Islet of Langerhans (tissue), 1 donor: ENCODE results near the gene BMPR1A.

Experiments used
- FAIRE-seq: peaks from one replicate; lab custom pipeline; 2011; peaks lifted over from hg19 to GRCh38; lab: Jason Lieb, UNC

BMPR1A gene

GRCh38 chr10:86803156-86803555 is 46.7 kb downstream of the BMPR1A start:
- FAIRE-seq, result no peak

DNA sequence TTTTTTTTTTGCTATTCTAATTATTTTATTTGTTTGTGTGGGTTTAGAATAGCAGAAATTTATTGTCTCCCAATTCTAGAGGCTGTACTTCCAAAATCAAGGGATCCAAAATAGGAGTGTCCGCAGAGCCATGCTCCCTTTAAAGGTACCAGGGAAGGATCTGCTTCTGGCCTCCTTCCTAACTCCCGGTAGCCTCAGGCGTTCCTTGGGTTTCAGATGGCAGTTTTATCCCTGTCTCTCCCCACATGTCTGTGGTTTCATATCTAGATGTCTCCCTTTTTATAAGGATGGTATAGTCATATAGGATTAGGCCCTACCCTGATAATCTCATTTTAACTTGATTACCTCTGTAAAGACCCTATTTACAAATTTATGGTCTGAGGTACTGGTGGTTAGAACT is 48.4 kb downstream of the BMPR1A start:
- no peak for FAIRE-seq

DNA sequence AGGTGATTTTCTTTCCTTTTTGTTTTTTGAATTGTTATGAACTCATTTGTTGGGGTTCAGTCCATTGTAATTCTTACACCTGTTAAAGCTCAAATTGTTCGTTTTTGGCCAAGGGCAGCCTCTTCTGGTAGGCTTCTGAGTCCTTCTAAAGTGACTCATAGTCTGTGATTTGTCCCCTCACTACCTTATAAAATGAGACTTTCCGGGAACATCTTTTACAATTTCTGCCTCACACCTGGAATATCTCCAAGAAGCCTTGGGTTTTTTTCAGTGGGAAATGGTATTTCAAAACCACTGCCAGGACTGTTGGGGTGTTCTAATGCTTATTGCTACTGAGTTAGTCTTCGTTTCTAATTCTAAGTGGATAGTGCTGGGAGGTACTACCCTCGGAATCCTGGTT is 56.7 kb downstream of the BMPR1A start:
- FAIRE-seq, result no peak

DNA sequence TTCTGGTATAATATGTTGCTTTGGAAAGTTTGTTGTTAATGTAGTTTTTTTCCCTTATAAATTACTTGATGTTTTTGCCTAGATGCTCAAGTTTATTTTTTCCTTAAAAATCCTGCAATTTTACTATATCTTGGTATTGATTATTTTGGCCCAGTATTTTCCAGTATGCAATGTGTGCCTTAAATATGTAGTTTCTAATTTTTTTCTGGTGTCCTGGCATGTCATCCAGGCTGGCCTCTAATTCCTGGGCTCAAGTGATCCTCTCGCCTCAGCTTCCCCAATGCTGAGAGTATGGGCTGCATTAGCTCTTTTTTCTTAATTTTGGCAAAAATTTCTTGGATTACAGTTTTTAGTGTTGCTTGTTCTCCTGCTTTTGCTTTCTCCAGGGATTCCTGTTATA is 57.6 kb downstream of the BMPR1A start:
- no peak for FAIRE-seq

DNA sequence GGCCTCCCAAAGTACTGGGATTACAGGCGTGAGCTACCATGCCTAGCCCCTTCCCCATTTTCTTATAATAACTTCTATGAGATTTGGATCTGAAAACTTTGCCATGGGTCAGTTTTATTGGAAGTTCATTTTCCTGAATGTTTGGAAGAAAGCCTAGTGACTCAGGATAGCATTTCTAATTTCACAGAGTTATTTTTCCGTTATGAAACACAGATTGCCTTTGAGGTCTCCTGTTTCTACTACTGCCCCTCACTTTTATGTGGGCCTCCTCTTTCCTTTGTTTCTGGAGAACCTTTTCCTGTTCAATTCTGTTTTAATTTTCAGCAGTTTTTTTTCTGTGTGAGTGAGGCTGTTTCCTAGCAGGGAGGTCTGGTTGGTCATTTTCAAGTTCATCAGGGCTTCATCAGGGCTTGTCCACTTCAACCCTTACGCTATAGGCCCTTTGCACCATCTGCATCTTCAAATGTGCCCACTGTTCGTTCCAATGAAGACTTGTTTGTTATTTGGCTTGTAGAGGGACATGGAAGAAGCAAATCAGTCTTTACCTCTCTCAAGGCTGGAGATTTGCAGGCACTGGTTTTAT is 58.7 kb downstream of the BMPR1A start:
- no peak for FAIRE-seq

- no peak for FAIRE-seq
Observed at GRCh38 chr10:86815640-86816039, 59.2 kb downstream of the BMPR1A start.

DNA sequence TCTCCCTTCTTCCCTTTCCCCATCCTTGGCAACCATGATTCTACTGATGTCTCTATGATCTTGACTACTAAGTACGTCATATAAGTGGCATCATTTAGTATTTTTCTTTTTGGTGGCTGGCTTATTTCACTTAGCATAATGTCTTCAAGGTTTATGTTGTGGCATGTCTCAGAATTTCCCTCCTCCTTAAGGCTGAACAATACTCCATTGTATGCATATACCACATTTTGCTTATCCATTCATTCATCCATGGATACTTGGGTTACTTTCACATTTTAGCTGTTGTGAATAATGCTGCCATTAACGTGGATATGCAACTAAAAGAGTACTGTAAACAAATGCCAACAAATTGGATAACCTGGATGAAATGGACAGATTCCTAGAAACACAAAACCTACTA is 60.8 kb downstream of the BMPR1A start:
- FAIRE-seq, result no peak

DNA sequence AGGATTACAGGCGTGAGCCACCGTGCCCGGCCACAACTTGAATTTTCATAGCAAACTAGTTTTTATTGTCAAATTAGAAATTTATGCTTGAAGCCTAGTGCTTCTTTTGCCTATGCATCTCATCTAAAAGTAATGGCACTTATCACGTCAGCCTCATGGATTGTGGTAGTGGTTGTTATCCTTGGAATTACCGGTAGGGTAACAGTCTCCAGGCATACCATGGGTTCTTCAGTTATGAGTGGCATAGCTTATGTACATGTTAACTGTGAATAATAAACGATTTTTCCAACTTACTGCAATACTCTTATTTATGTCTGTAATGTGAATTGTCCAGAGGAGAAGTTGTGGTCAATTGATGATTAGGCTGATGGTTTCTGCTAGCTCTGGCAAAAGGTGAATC is 63.1 kb downstream of the BMPR1A start:
- FAIRE-seq, result no peak

GRCh38 chr10:86820509-86820908 is 64.1 kb downstream of the BMPR1A start:
- no peak for FAIRE-seq

- FAIRE-seq, result no peak
Observed at GRCh38 chr10:86821388-86821999, 65.1 kb downstream of the BMPR1A start.

GRCh38 chr10:86823565-86823964 is 67.1 kb downstream of the BMPR1A start:
- FAIRE-seq, result no peak

GRCh38 chr10:86824151-86824550 is 67.7 kb downstream of the BMPR1A start:
- no peak for FAIRE-seq

GRCh38 chr10:86825366-86825765 is 68.9 kb downstream of the BMPR1A start:
- FAIRE-seq, result no peak

GRCh38 chr10:86827639-86828038 is 71.2 kb downstream of the BMPR1A start:
- FAIRE-seq, result no peak

GRCh38 chr10:86828145-86828544 is 71.7 kb downstream of the BMPR1A start:
- FAIRE-seq, result no peak

GRCh38 chr10:86829472-86829871 is 73.1 kb downstream of the BMPR1A start:
- no peak for FAIRE-seq

DNA sequence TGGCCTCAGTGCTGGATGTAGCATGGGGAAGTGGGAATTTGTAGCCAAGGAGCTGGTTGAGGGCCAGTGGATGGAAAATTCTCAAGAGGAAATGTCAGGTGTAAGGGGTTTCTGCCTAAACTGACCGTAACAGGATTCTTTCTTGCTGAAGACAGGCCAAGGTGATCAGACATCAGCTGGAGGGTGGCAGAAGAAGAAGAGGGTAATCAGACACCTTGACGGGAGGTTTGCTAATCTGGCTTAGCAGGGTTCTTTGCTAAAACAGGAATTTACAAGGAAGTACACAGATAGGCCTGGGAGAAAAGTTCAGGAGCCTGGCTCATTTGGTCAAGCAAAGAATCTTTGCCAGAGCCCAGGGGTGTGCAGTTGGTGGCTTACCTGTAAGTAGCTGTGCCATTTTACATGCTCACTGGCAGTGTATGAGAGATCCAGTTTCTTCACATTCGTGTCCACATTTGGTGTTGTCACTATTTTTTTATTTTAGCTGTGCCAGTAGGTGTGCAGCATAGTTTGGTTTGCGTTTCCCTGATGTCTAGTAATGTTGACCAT is 73.7 kb downstream of the BMPR1A start:
- no peak for FAIRE-seq

- no peak for FAIRE-seq
Observed at GRCh38 chr10:86833969-86834368, 77.5 kb downstream of the BMPR1A start.

GRCh38 chr10:86836044-86836443 is 79.6 kb downstream of the BMPR1A start:
- FAIRE-seq, result no peak

- FAIRE-seq, result no peak
Observed at GRCh38 chr10:86837663-86838062, 81.2 kb downstream of the BMPR1A start.

- no peak for FAIRE-seq
Observed at GRCh38 chr10:86840498-86840897, 84.1 kb downstream of the BMPR1A start.

- no peak for FAIRE-seq
Observed at GRCh38 chr10:86846088-86846487, 89.7 kb downstream of the BMPR1A start.

- FAIRE-seq, result no peak
Observed at GRCh38 chr10:86848747-86849146, 92.3 kb downstream of the BMPR1A start.

GRCh38 chr10:86849181-86849894 is 92.9 kb downstream of the BMPR1A start:
- FAIRE-seq, result no peak
